Lung (tissue), 12 donors: ENCODE measurements around the gene ENTPD7. TPM values are rescaled to one million over a fixed set of nuclear protein-coding genes. Genes with fewer than 3 reads are reported as not detected.

ENCODE experiments used
- ATAC-seq: fragments of 200-7000 bp; cut with Tn5 transposase; one replicate; pipeline ENCODE4 v1.9.1; 2020; ENCODE audit warnings: moderate number of reproducible peaks; ENCODE audit not compliant: insufficient read depth, low FRiP score
- DNase-seq, 3 donors: peaks; one replicate each; pipeline ENCODE4 v3.0.0-alpha.2; 2013 to 2017
- H3K27ac ChIP-seq, 2 donors: one replicate each; pipeline ENCODE4 v1.5.1; 2013; ENCODE audit warnings: mild to moderate bottlenecking in 2 of 2, moderate library complexity in 2 of 2, control low read depth in 1 of 2, inconsistent platforms in 1 of 2, low read depth in 1 of 2, low read length in 1 of 2
- H3K27me3 ChIP-seq, 3 donors: one replicate each; pipeline ENCODE4 v1.5.1; 2013; ENCODE audit warnings: low read length in 2 of 3; ENCODE audit not compliant: control insufficient read depth in 3 of 3, insufficient read depth in 3 of 3
- H3K36me3 ChIP-seq, 4 donors: one replicate each; pipeline ENCODE4 v1.5.1; 2013; ENCODE audit warnings: low read length in 4 of 4, mild to moderate bottlenecking in 1 of 4, moderate library complexity in 1 of 4; ENCODE audit not compliant: control insufficient read depth in 4 of 4, insufficient read depth in 4 of 4
- H3K4me1 ChIP-seq, 5 donors: one replicate each; pipeline ENCODE4 v1.5.1; 2013; ENCODE audit warnings: low read length in 5 of 5, mild to moderate bottlenecking in 2 of 5, moderate library complexity in 1 of 5; ENCODE audit not compliant: control insufficient read depth in 5 of 5, insufficient read depth in 5 of 5
- H3K4me3 ChIP-seq: one replicate; pipeline ENCODE4 v1.5.1; 2013; ENCODE audit warnings: mild to moderate bottlenecking, control low read depth, moderate library complexity
- H3K9ac ChIP-seq, 2 donors: one replicate each; pipeline ENCODE4 v1.5.1; 2013; ENCODE audit warnings: low read length in 2 of 2, control low read depth in 1 of 2; ENCODE audit not compliant: insufficient read depth in 1 of 2
- H3K9me3 ChIP-seq, 4 donors: one replicate each; pipeline ENCODE4 v1.5.1; 2013; ENCODE audit warnings: low read length in 3 of 4, mild to moderate bottlenecking in 1 of 4, moderate library complexity in 1 of 4; ENCODE audit not compliant: control insufficient read depth in 4 of 4, insufficient read depth in 3 of 4
- WGBS, 2 donors: extraction: QIAGEN DNeasy Blood & Tissue Kit; methylation state at CpG; one replicate each; pipeline ENCODE4 v1.1.7; 2013; 5-methylcytosine and 5-hydroxymethylcytosine counted together
- polyA plus RNA-seq, 2 donors: library from polyadenylated mRNA; stranded (reverse); fragments of 200-250 nt; gene quantifications; one replicate each; pipeline ENCODE4 v1.2.1, GENCODE V29; 2013
- total RNA-seq, 2 donors: library from RNA; depleted of rRNA in 1 of 2; stranded (reverse); fragments of >200 nt in 1 of 2; gene quantifications; one replicate each; pipeline ENCODE4 v1.2.1, GENCODE V29; 2014 to 2021
- TF ChIP-seq, protein P1 (sequence below): IDR thresholded peaks from 2 replicates; pipeline ENCODE4 v1.5.1; 2012; ENCODE audit warnings: mild to moderate bottlenecking; ENCODE audit errors: control extremely low read depth, extremely low read depth
- donor health status: control.
- donor health status: control.
- donor health status: Bipolar disorder and iron deficiency.
- donor health status: healthy.
- donor health status: DM: yes; HTN: yes; CAD: no.

The ENTPD7 gene
- total and polyA plus RNA-seq, 4 donors = 1.0 to 14.6 (median 10.6) TPM

DNA sequence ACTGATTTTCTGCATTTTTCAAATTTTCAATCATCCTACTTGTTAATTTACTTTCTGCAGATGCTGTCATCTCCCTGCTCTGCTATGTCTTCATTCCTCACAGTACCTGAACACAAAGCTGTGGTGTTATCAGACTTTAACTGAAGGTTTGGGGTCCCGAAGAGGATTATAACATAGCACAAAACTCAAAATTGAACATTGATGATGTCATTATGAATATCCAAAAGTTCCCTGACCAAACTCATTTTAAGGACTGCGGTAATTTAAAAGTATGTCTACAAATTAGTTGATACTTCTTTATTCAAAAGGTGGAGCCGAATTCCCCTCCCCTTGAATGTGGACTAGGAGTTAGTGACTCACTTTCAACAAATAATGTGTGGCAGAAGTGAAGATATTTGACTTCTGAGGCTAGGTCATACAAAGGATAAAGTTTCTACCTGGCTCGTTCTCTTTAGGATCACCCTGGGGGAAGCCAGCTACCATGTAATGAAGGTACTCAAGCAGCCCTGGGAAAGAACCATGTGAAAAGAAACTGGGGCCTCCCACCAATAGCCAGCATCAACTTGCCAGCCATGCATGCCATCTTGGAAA, 6.4 kb upstream of the ENTPD7 start:
- Histone ChIP-seq H3K4me1 (no peaks in the 10 kb centered on the region), H3K9me3 (peaks cover 0 to 3% (median 0%) of the 10 kb centered on the region in 4 donors), H3K4me3 (no peak overlapping the region), H3K27ac (no peak overlapping the region), H3K36me3 (no peaks in the 10 kb centered on the region), H3K27me3 (no peaks in the 10 kb centered on the region), H3K9ac (no peak overlapping the region)
- ATAC-seq (no peak), DNase-seq (no peak)
- TF ChIP-seq, protein P1, sequence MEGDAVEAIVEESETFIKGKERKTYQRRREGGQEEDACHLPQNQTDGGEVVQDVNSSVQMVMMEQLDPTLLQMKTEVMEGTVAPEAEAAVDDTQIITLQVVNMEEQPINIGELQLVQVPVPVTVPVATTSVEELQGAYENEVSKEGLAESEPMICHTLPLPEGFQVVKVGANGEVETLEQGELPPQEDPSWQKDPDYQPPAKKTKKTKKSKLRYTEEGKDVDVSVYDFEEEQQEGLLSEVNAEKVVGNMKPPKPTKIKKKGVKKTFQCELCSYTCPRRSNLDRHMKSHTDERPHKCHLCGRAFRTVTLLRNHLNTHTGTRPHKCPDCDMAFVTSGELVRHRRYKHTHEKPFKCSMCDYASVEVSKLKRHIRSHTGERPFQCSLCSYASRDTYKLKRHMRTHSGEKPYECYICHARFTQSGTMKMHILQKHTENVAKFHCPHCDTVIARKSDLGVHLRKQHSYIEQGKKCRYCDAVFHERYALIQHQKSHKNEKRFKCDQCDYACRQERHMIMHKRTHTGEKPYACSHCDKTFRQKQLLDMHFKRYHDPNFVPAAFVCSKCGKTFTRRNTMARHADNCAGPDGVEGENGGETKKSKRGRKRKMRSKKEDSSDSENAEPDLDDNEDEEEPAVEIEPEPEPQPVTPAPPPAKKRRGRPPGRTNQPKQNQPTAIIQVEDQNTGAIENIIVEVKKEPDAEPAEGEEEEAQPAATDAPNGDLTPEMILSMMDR = no peak
- 90 to 94% methylated on average over 4 of the region's 4 CpGs for WGBS, 2 donors

DNA sequence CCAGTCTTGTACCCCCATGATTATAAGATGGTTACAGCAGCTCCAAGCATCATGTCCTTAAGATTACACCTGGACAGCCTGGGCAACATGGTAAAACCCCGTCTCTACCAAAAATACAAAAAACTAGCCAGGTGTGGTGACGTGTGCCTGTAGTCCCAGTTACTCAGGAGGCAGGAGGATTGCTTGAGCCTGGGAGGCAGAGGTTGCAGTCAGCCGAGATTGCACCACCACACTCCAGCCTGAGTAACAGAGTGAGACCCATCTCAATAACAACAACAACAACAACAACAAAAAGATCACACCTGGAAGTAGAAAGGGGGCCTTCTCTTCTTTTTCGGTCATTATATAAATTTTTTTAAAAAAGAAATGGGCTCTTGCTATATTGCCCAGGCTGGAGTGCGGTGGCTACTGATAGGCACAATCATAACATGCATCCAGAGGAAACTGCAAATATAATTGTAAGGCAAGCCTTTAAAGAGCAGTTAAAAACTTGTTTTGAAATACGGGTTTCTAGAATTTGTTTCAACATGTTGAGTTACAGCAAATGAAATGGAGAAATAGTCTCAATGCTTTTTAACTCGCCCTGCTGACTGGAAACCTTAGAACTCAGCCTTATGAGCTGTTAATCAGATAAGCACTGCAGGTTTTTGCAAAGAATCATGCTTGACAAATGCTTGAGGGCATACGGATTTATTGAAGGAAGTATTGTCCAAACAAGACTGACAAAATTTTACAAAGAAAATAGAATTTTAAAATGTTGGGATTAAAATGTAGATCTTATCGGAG, 4.7 kb upstream of the ENTPD7 start:
- H3K9ac ChIP-seq = no peak overlapping the region
- DNase-seq (no peak), ATAC-seq (no peak)
- TF ChIP-seq, protein P1 = no peak
- no peaks in the 10 kb centered on the region for H3K36me3 ChIP-seq
- H3K27ac ChIP-seq = no peak overlapping the region
- H3K27me3 ChIP-seq = no peaks in the 10 kb centered on the region
- 45 to 78% methylated on average over 9 of the region's 9 CpGs for WGBS, 2 donors
- peaks cover 0 to 6% (median 0%) of the 10 kb centered on the region in 5 donors for H3K4me1 ChIP-seq
- H3K4me3 ChIP-seq = no peak overlapping the region
- H3K9me3 ChIP-seq = peaks cover 0 to 3% (median 0%) of the 10 kb centered on the region in 4 donors

DNA sequence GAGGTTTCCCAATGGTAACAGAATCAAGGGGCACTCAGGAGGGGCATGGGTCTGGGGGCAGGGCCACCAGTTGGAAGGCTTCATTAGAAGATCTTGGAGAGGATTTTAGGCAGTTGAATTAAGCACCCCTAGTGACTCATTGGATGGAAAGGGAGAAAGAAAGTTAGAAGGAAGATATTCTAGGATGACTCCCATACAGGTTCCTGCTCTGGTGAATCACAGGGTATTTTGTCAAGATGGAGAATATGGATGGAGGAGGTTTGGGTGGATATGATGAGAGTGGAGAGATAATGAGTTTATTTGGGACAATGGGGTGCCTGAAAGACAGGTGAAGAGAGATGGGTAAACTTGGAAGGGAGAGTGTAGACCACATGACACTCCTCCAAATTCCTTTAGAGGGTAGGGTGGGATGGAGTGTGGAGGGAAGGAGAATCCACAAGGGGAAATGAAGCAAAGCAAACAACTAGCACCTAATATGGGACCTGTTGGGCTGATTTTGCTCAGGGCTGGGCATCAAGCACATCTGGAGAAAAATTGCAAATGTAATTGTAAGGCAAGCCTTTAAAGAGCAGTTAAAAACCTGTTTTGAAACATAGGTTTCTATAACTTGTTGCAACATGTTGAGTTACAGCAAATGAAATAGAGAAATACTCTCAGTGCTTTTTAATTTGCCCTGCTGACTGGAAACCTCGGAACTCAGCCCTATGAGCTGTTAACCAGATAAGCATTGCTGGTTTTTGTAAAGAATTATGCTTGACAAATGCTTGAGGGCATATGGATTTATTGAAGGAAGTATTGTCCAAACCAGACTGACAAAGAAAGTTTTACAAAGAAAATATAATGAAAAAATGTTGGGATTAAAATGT, 2.9 kb upstream of the ENTPD7 start:
- Histone ChIP-seq H3K9ac (no peak overlapping the region), H3K4me1 (peaks cover 0 to 16% (median 3%) of the 10 kb centered on the region in 5 donors), H3K27me3 (no peaks in the 10 kb centered on the region), H3K36me3 (no peaks in the 10 kb centered on the region), H3K27ac (no peak overlapping the region), H3K9me3 (no peaks in the 10 kb centered on the region), H3K4me3 (no peak overlapping the region)
- 0 to 12% methylated on average over 1 of the region's 1 CpG for WGBS, 2 donors
- ATAC-seq (no peak), DNase-seq (no peak)
- TF ChIP-seq, protein P1 = no peak
